RPMI7951 (cell line): Measurements from ENCODE around the gene SYCE1. TPM values are rescaled to one million over a fixed set of nuclear protein-coding genes. Genes with fewer than 3 reads are reported as not detected.
A peak's percentile ranks its signal among the peaks of the same experiment; 100 is the strongest.
"Not testable (repeated sequence)": the region's sequence is repeated elsewhere in the genome, so short reads cannot be mapped to it uniquely, and the experiment has no call there.

ENCODE experiments used
- DNase-seq: peaks from one replicate; pipeline ENCODE4 v3.0.0-alpha.2; 2012; ENCODE audit warnings: low read depth
- total RNA-seq: library from RNA; depleted of rRNA; stranded (reverse); fragments of >200 nt; shearing (Covaris generic); gene quantifications from 2 replicates; pipeline ENCODE4 v1.2.3, GENCODE V29; 2014

The SYCE1 gene
- total RNA-seq, 1 experiment from 2014 or later: not detected

GRCh38 chr10:133557381-133557780 lies 8.0 kb downstream of the SYCE1 start:
- no peak for DNase-seq

- DNase-seq: no peak
Measured at GRCh38 chr10:133555521-133555920, 9.9 kb downstream of the SYCE1 start.

- no peak for DNase-seq
Measured at GRCh38 chr10:133554600-133554999, 10.8 kb downstream of the SYCE1 start.

DNA sequence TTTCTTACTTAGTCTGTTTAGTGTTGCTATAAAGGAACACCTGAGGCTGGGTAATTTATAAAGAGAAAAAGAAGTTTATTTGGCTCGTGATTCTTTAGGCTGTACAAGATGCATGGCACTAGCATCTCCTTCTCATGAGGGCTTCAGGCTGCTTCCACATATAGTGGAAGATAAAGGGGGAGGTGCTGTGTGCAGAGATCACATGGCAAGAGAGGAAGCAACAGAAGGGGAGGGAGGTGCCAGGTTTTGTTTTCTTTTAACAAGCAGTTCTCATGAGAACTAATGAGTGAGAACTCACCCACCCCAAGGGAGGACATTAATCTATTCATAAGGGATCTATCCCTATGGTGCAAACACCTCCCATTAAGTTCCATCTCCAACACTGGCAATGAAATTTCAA lies 20.9 kb downstream of the SYCE1 start:
- DNase-seq: no peak

- not testable (repeated sequence) for DNase-seq
Measured at GRCh38 chr10:133541441-133541975, 23.9 kb downstream of the SYCE1 start.

DNA sequence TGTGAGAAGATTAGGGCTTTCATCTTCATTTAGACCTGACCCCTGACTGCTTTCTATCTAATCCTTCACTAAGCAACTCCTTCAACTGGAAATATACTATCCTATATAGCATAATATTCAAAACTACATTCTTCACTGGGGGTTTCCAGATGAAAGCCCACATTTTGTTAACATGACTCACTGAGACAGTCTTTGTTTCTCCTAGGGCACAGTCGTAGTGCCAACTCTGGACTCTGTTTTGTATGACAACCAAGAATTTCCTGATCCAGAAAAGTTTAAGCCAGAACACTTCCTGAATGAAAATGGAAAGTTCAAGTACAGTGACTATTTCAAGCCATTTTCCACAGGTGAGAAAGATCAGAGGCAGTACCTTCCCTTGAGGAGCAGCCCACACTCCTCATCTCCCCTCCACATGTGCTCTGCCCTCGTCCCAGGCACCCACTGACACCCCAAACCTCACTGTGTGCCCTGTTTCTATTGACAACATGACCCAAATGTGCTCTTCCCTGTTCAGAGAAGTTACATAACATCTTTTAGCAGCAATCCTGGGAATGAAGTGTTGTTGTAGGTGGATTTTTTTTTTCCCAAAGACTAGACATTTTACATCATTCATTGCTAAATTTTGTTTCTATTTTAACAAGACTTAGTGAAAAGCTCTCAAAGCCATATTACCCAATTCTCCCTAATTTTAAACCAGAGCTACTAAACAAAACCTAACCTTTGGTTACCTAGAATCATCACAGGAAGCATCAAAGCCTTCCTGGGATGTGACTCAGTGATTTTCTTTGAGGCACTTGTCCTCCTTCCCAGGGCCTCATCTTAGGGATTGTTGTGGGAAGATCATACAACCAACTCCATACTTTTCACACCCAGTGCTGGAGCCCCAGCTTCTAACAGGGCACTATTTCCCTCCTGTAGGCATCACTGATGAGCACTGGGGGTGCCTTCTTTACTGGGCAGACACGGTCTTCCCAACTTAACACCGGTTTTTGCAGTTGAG lies 27.5 kb downstream of the SYCE1 start:
- DNase-seq: no peak

DNA sequence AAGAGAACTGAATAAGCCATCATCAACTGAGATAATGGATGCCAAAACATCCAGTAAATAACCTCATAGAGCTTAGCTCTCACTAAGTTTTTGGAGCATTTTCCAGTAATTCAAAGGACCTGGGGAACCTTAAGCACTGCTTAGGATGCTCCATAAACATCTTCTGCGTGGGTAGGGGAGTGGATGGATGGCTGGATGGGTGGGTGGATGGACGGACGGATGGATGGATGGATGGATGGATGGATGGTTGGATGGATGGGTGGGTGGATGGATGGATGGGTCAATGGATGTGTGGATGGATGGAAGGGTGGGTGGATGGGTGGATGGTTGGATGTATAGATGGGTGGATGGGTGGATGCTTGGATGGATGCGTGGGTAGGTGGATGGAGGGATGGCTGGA lies 29.2 kb downstream of the SYCE1 start:
- DNase-seq: no peak

- no peak for DNase-seq
Measured at GRCh38 chr10:133534417-133534816, 31.0 kb downstream of the SYCE1 start.

DNA sequence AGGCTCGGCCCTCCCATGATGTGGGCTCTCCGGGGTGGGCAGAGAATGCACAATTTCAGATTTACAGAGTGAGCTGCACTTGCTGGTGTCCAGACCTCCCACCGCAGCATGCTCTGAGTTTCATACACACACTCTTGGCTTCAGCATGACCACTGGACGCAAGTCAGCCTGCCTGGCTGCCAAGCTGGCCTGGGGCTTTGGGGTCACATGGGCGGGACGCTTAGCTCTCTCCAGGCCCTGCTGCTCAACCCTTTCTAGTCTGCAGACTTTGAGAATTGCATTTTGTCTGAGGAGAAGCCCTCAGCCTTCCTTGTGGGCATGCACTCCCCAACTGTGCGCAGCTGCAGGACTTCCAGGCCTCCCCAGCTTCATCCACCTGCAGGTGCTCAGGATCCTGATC lies 32.5 kb downstream of the SYCE1 start:
- no peak for DNase-seq

- no peak for DNase-seq
Measured at GRCh38 chr10:133530506-133530905, 34.9 kb downstream of the SYCE1 start.

- no peak for DNase-seq
Measured at GRCh38 chr10:133529576-133529946, 35.8 kb downstream of the SYCE1 start.

- no peak for DNase-seq
Measured at GRCh38 chr10:133528845-133529575, 36.4 kb downstream of the SYCE1 start.

DNA sequence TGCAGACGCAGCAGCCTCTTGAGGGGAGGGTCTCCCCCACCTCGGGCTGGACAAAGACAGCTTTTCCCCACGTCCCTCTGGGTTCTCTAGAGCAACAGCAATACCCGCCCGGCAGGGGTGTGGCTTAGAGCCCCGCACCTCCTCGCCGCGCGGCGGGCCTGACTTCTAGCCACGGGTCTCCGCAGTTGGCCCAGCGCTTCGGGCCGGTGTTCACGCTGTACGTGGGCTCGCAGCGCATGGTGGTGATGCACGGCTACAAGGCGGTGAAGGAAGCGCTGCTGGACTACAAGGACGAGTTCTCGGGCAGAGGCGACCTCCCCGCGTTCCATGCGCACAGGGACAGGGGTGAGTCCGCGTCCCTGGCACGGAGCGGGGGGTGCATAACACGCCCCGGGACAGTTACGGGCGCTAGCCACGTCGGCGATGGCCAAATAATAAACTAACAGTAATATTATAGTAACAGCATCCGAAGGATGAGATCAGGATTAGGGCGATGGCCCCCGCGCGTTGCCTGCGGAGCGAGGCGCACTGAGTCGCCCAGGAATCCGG lies 37.0 kb downstream of the SYCE1 start:
- DNase-seq: no peak

GRCh38 chr10:133527771-133528271 lies 37.6 kb downstream of the SYCE1 start:
- DNase-seq: no peak

DNA sequence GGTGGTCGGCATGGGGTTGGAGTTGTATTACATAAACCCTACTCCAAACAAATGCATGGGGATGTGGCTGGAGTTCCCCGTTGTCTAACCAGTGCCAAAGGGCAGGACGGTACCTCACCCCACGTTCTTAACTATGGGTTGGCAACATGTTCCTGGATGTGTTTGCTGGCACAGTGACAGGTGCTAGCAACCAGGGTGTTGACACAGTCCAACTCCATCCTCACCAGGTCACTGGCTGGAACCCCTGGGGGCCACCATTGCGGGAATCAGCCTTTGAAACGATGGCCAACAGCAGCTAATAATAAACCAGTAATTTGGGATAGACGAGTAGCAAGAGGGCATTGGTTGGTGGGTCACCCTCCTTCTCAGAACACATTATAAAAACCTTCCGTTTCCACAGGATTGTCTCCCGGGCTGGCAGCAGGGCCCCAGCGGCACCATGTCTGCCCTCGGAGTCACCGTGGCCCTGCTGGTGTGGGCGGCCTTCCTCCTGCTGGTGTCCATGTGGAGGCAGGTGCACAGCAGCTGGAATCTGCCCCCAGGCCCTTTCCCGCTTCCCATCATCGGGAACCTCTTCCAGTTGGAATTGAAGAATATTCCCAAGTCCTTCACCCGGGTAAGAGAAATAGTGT lies 38.3 kb downstream of the SYCE1 start, which contains the start of gene CYP2E1:
Gene CYP2E1, plus strand, starts transcription at position 407 of the 632 bp plus-strand sequence. Its CDS starts 33 bp downstream, at position 440.
- no peak for DNase-seq

GRCh38 chr10:133525444-133525843 lies 39.9 kb downstream of the SYCE1 start:
- no peak for DNase-seq

DNA sequence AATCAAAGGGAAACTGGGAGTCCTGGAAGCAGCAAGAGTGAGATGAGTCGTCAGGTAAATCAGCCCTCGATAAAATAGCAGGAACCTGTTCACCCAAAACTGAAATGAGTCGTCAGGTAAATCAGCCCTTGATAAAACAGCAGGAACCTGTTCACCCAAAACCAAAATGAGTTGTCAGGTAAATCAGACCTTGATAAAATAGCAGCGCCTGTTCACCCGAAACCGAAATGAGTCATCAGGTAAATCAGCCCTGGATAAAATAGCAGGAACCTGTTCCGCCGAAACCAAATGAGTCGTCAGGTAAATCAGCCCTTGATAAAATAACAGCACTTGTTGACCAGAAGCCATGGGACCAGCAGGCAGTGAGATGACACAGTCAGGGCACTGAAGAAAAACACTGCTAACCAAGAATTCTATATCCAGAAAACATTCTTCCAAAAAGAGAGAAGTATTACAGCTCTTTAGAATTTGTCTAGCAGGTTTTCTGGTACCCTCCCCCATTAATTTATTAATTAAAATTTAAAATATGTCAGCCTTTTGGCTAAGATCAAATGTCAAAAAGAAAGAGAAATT lies 41.7 kb downstream of the SYCE1 start:
- no peak for DNase-seq

GRCh38 chr10:133520193-133520738 lies 45.1 kb downstream of the SYCE1 start:
- peak; percentile 48 for DNase-seq

- not testable (repeated sequence) for DNase-seq
Measured at GRCh38 chr10:133518517-133518916, 46.9 kb downstream of the SYCE1 start.

DNA sequence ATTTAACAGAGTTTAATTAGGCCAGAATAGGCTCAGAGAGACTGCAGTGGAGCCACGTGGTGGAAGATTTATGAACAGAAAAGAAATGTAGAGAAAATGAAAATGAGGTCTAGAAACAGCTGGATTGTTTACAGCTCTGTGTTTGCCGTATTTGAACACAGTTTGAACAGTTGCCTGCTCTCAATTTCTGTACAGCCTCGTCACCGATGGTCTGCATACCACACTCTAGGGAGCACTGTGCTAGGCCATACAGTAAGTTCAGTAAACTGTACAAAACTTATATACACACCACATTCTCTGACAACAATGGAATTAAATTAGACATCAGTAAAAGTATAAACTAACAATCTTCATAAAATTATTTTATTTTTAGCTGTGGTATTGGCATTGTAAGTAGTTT lies 49.3 kb downstream of the SYCE1 start:
- no peak for DNase-seq

DNA sequence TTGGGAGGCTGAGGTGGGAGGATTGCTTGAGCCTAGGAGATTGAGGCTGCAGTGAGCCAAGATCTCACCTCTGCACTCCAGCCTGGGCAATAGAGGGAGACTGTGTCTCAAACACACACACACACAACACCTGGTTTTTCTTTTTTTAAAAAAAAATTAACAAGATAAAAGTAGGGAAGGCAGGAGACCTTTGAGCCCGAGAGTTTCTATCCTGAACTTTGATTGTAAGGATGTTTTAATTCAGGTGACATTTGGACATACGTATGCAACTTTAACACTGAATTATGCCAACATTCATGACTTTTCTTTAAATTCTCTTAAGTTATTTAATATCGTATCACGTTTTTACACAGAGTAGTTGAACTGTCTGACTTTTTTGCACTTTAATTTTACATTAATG lies 49.9 kb downstream of the SYCE1 start:
- no peak for DNase-seq
